Stimulated activated naive CD8-positive, alpha-beta T cell treated with anti-CD3 and anti-CD28 coated beads, Interleukin-15, Interleukin-2, amounts not matched to agents 100 ng/mL and 50 ng/mL, for 24 hours (primary cell): ENCODE results near the gene RAD50.
"Not testable (repeated sequence)": the region's sequence is repeated elsewhere in the genome, so short reads cannot be mapped to it uniquely, and the experiment has no call there.

Experiments
- H3K27ac Mint-ChIP-seq: one replicate; pipeline ENCODE4 v1.8.0; 2021; ENCODE audit warnings: mild to moderate bottlenecking, mixed read lengths
- H3K27me3 Mint-ChIP-seq: one replicate; pipeline ENCODE4 v1.8.0; 2021; ENCODE audit warnings: mixed read lengths
- H3K36me3 Mint-ChIP-seq: one replicate; pipeline ENCODE4 v1.8.0; 2021; ENCODE audit warnings: low read depth, mixed read lengths
- H3K4me1 Mint-ChIP-seq: one replicate; pipeline ENCODE4 v1.8.0; 2021; ENCODE audit warnings: low read depth, mixed read lengths
- H3K4me3 Mint-ChIP-seq: one replicate; pipeline ENCODE4 v1.8.0; 2021; ENCODE audit warnings: mild to moderate bottlenecking, mixed read lengths
- H3K9me3 Mint-ChIP-seq: one replicate; pipeline ENCODE4 v1.8.0; 2021; ENCODE audit warnings: mixed read lengths

RAD50 gene

DNA sequence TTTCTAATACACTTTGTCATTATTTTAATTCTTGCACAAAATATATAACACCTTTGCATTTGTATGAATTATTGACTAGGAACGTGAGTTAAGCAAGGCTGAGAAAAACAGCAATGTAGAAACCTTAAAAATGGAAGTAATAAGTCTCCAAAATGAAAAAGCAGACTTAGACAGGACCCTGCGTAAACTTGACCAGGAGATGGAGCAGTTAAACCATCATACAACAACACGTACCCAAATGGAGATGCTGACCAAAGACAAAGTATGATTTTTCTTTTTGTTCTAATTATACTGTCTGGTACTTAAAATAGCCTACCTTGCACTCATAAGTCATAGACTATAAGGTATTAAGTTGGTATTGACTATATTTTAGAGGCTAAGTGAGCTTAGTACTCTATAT, 34.4 kb downstream of the RAD50 start:
- H3K36me3 Mint-ChIP-seq = peaks cover 65% of the 10 kb centered on the region
- no peak overlapping the region for H3K4me3 Mint-ChIP-seq

GRCh38 chr5:132592521-132592920, 35.7 kb downstream of the RAD50 start:
- no peak overlapping the region for H3K27ac Mint-ChIP-seq
- peaks cover 72% of the 10 kb centered on the region for H3K36me3 Mint-ChIP-seq

More for the DNA sequence above, 34.4 kb downstream of the RAD50 start:
- Mint-ChIP-seq H3K27ac (no peak overlapping the region), H3K9me3 (no peaks in the 10 kb centered on the region), H3K27me3 (no peaks in the 10 kb centered on the region), H3K4me1 (no peaks in the 10 kb centered on the region)

GRCh38 chr5:132594170-132594569, 37.4 kb downstream of the RAD50 start:
- Mint-ChIP-seq H3K27me3 (no peaks in the 10 kb centered on the region), H3K36me3 (peaks cover 72% of the 10 kb centered on the region), H3K4me3 (no peak overlapping the region), H3K4me1 (no peaks in the 10 kb centered on the region), H3K9me3 (no peaks in the 10 kb centered on the region), H3K27ac (no peak overlapping the region)

More at GRCh38 chr5:132592521-132592920, 35.7 kb downstream of the RAD50 start:
- Mint-ChIP-seq H3K4me3 (no peak overlapping the region), H3K4me1 (no peaks in the 10 kb centered on the region), H3K9me3 (no peaks in the 10 kb centered on the region), H3K27me3 (no peaks in the 10 kb centered on the region)

DNA sequence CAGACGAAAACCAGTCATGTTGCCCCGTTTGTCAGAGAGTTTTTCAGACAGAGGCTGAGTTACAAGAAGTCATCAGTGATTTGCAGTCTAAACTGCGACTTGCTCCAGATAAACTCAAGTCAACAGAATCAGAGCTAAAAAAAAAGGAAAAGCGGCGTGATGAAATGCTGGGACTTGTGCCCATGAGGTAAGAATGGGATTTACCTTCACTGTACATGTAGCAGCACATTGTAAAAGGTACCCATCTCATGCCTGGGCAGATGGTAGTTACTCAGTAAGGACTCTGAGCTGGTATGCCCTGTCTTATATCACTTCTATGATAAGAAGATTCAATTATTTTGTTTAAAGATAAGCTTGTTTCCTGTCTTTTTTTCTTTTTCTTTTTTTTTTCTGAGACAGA, 38.8 kb downstream of the RAD50 start:
- H3K4me1 Mint-ChIP-seq = no peaks in the 10 kb centered on the region
- no peaks in the 10 kb centered on the region for H3K27me3 Mint-ChIP-seq
- peaks cover 69% of the 10 kb centered on the region for H3K36me3 Mint-ChIP-seq
- no peaks in the 10 kb centered on the region for H3K9me3 Mint-ChIP-seq
- H3K27ac Mint-ChIP-seq = no peak overlapping the region
- H3K4me3 Mint-ChIP-seq = no peak overlapping the region

GRCh38 chr5:132601071-132601728, 44.4 kb downstream of the RAD50 start:
- H3K4me3 Mint-ChIP-seq = no peak overlapping the region
- H3K9me3 Mint-ChIP-seq = no peaks in the 10 kb centered on the region
- no peaks in the 10 kb centered on the region for H3K4me1 Mint-ChIP-seq
- no peak overlapping the region for H3K27ac Mint-ChIP-seq
- H3K27me3 Mint-ChIP-seq = no peaks in the 10 kb centered on the region
- H3K36me3 Mint-ChIP-seq = peaks cover 68% of the 10 kb centered on the region

GRCh38 chr5:132607095-132607494, 50.3 kb downstream of the RAD50 start:
- no peaks in the 10 kb centered on the region for H3K4me1 Mint-ChIP-seq
- H3K27ac Mint-ChIP-seq = no peak overlapping the region
- peaks cover 3% of the 10 kb centered on the region for H3K9me3 Mint-ChIP-seq
- no peak overlapping the region for H3K4me3 Mint-ChIP-seq
- H3K36me3 Mint-ChIP-seq = peaks cover 84% of the 10 kb centered on the region
- H3K27me3 Mint-ChIP-seq = no peaks in the 10 kb centered on the region

- H3K27me3 Mint-ChIP-seq = no peaks in the 10 kb centered on the region
- no peaks in the 10 kb centered on the region for H3K4me1 Mint-ChIP-seq
- peaks cover 82% of the 10 kb centered on the region for H3K36me3 Mint-ChIP-seq
- no peak overlapping the region for H3K4me3 Mint-ChIP-seq
- H3K27ac Mint-ChIP-seq = no peak overlapping the region
- H3K9me3 Mint-ChIP-seq = peaks cover 3% of the 10 kb centered on the region
Measured at GRCh38 chr5:132608107-132608506, 51.3 kb downstream of the RAD50 start.

DNA sequence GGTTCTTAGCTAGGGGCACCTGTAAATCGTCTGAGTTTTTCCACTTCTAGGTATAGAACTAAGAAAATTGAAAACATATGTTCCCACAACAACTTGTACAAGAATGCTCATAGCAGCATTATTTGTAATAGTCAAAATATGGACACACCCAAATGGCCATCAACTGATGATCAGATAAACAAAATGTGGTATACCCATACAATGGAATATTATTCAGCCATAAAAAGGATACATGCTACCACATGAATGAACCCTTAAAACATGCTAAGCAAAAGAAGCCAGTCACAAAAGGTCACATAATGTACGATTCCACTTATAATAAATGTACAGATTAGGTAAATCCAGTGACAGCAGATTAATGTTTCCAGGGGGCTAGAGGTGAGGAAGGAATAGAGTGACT, 55.2 kb downstream of the RAD50 start:
- Mint-ChIP-seq H3K4me3 (no peak overlapping the region), H3K36me3 (peaks cover 71% of the 10 kb centered on the region), H3K27me3 (no peaks in the 10 kb centered on the region), H3K4me1 (no peaks in the 10 kb centered on the region), H3K27ac (no peak overlapping the region), H3K9me3 (peaks cover 3% of the 10 kb centered on the region)

GRCh38 chr5:132612846-132613245, 56.1 kb downstream of the RAD50 start:
- no peaks in the 10 kb centered on the region for H3K27me3 Mint-ChIP-seq
- no peak overlapping the region for H3K4me3 Mint-ChIP-seq
- H3K4me1 Mint-ChIP-seq = no peaks in the 10 kb centered on the region
- no peak overlapping the region for H3K27ac Mint-ChIP-seq
- H3K9me3 Mint-ChIP-seq = peaks cover 3% of the 10 kb centered on the region
- H3K36me3 Mint-ChIP-seq = peaks cover 76% of the 10 kb centered on the region

DNA sequence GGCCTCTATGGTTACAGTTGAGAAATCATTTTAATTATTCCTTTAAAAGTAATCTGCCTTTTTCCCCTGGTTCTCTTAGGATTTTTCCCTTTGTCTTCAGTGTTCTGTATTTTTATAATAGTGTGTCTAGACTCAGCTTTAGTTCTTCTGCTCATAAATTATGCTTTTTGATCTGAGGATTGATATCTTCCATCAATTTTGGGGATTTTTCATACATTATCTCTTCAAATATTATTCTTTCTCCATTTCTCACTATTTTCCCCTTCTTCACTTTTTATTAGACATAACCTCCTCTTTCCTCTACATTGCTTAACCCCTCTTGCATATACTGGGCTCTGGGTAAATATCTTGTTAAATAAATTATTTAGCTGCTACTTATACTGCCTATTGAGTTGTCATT, 64.9 kb downstream of the RAD50 start:
- H3K27ac Mint-ChIP-seq = no peak overlapping the region
- no peaks in the 10 kb centered on the region for H3K27me3 Mint-ChIP-seq
- peaks cover 58% of the 10 kb centered on the region for H3K36me3 Mint-ChIP-seq
- no peak overlapping the region for H3K4me3 Mint-ChIP-seq
- H3K9me3 Mint-ChIP-seq = no peaks in the 10 kb centered on the region
- H3K4me1 Mint-ChIP-seq = peaks cover 10% of the 10 kb centered on the region

DNA sequence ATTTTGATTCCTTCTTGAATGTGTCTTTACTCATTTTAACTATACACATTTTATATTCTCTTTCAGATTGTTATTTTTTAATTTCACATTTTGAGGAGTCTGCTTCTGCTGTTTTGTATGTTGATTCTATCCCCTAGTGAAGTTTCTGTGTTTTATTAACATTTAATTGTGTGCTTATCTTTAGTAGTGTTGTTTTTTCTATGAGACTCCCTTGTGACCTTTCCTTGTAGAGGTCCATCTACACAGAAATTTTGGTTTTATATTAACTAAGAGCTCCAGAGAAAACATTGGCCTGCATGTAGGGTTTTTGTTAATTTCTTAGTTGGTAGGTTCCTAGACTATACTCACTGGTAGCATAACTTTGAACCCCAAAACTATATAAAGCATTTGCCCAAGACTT, 65.8 kb downstream of the RAD50 start:
- H3K9me3 Mint-ChIP-seq = no peaks in the 10 kb centered on the region
- H3K36me3 Mint-ChIP-seq = peaks cover 51% of the 10 kb centered on the region
- H3K27me3 Mint-ChIP-seq = no peaks in the 10 kb centered on the region
- no peak overlapping the region for H3K27ac Mint-ChIP-seq
- H3K4me1 Mint-ChIP-seq = peaks cover 10% of the 10 kb centered on the region
- no peak overlapping the region for H3K4me3 Mint-ChIP-seq

DNA sequence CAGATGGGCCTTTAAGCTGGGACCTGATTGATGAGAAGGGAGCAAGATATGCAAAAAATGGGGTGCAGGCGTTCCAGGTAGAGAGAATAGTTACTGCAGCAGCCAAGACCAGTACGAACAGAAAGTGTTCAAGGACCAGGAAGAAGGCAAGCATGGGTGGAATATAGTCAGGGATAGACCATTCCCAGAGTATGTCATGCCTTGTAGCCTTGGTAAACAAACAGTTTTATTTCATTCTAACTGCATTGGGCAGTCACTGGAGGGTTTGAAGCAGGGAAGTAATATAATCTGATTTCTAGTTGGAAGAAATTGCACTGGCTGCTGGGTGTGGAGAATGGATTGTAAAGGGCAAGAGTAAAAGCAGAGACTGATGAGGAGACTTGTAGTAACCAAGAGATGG, 70.7 kb downstream of the RAD50 start:
- no peak overlapping the region for H3K4me3 Mint-ChIP-seq
- no peaks in the 10 kb centered on the region for H3K9me3 Mint-ChIP-seq
- H3K36me3 Mint-ChIP-seq = peaks cover 45% of the 10 kb centered on the region
- H3K4me1 Mint-ChIP-seq = peaks cover 27% of the 10 kb centered on the region
- H3K27me3 Mint-ChIP-seq = no peaks in the 10 kb centered on the region
- H3K27ac Mint-ChIP-seq = no peak overlapping the region

DNA sequence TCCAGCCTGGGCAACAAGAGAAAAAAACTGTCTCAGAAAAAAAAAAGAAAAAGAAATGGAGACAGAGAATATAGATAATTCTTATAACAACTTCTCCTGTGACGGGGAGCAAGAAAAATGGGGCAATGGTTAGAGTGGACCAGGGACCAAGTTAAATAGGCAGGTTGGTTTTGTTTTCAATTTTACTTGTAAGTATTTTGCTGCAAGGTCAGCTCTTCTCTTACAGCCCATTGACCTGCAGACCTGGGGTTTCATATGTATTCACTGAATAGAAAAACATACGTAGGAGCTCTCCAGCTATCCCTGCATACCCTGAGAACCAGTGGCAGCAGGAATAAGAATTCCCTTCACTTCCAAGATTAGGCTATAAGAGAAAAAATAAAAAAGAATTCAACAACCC, 72.0 kb downstream of the RAD50 start:
- H3K36me3 Mint-ChIP-seq = peaks cover 47% of the 10 kb centered on the region
- no peaks in the 10 kb centered on the region for H3K9me3 Mint-ChIP-seq
- peaks cover 18% of the 10 kb centered on the region for H3K4me1 Mint-ChIP-seq
- peak overlapping the region; percentile 56 for H3K27ac Mint-ChIP-seq
- no peak overlapping the region for H3K4me3 Mint-ChIP-seq
- no peaks in the 10 kb centered on the region for H3K27me3 Mint-ChIP-seq

- H3K4me1 Mint-ChIP-seq = peaks cover 17% of the 10 kb centered on the region
- H3K36me3 Mint-ChIP-seq = peaks cover 49% of the 10 kb centered on the region
- H3K27me3 Mint-ChIP-seq = no peaks in the 10 kb centered on the region
- peak overlapping the region; percentile 56 for H3K27ac Mint-ChIP-seq
- H3K4me3 Mint-ChIP-seq = no peak overlapping the region
- H3K9me3 Mint-ChIP-seq = no peaks in the 10 kb centered on the region
Measured at GRCh38 chr5:132629230-132629944, 72.6 kb downstream of the RAD50 start.

DNA sequence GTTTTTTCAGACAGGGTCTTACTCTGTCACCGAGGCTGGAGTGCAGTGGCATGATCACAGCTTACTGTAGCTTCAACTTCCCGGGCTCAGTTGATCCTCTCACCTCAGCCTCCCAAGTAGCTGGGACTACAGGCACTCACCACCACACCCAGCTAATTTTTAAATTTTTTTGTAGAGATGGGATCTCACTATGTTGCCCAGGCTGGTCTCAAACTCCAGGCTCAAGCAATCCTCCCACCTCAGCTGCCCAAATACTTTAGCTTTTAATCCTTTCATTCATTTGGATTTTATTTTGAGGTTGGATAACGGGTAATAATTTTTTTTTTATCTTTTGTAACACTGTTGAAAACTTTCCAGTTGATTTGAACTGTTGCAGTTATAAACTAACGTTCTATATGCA, 76.8 kb downstream of the RAD50 start:
- H3K36me3 Mint-ChIP-seq = peaks cover 61% of the 10 kb centered on the region
- not testable (repeated sequence) for H3K9me3 Mint-ChIP-seq, H3K4me3 Mint-ChIP-seq, H3K27me3 Mint-ChIP-seq, H3K27ac Mint-ChIP-seq
- H3K4me1 Mint-ChIP-seq = peaks cover 55% of the 10 kb centered on the region

GRCh38 chr5:132635873-132636272, 79.1 kb downstream of the RAD50 start:
- H3K27me3 Mint-ChIP-seq = no peaks in the 10 kb centered on the region
- no peaks in the 10 kb centered on the region for H3K9me3 Mint-ChIP-seq
- H3K4me1 Mint-ChIP-seq = peaks cover 68% of the 10 kb centered on the region
- H3K4me3 Mint-ChIP-seq = peak overlapping the region; percentile 41
- H3K27ac Mint-ChIP-seq = peak overlapping the region; percentile 75
- peaks cover 74% of the 10 kb centered on the region for H3K36me3 Mint-ChIP-seq
